Neural cell (in vitro differentiated cells): ENCODE data around the gene COX10. TPM values are rescaled to one million over a fixed set of nuclear protein-coding genes. Genes with fewer than 3 reads are reported as not detected.

ENCODE experiments used
- H2AFZ ChIP-seq: fragments of 200-600, 300-800 bp; sonication (generic), shearing (Covaris generic); 2 replicates; pipeline ENCODE4 v1.6.0; 2014; ENCODE audit warnings: low read depth, mild to moderate bottlenecking, antibody characterized with exemption, low read length, moderate library complexity
- H3F3A ChIP-seq: fragments of 200-600 bp; shearing (Covaris generic); 2 replicates; pipeline ENCODE4 v1.6.1; 2016; ENCODE audit warnings: mild to moderate bottlenecking, moderate library complexity, mixed read lengths, antibody characterized with exemption, low read length; ENCODE audit not compliant: insufficient read depth, poor library complexity, severe bottlenecking
- H3K27ac ChIP-seq: fragments of 200-600, 300-800 bp; sonication (generic), shearing (Covaris generic); 2 replicates; pipeline ENCODE4 v1.5.1; 2014; ENCODE audit warnings: mild to moderate bottlenecking, low read length, moderate library complexity
- H3K27me3 ChIP-seq: fragments of 300-800, 200-600 bp; sonication (generic), shearing (Covaris generic); 2 replicates; pipeline ENCODE4 v1.6.0; 2014; ENCODE audit warnings: mild to moderate bottlenecking, low read depth, low read length, moderate library complexity; ENCODE audit not compliant: insufficient read depth
- H3K36me3 ChIP-seq: fragments of 300-800, 200-600 bp; sonication (generic), shearing (Covaris generic); 2 replicates; pipeline ENCODE4 v1.5.1; 2014; ENCODE audit warnings: mild to moderate bottlenecking, antibody characterized with exemption, low read length, moderate library complexity; ENCODE audit not compliant: insufficient read depth
- H3K4me2 ChIP-seq: fragments of 300-800, 200-600 bp; sonication (generic), shearing (Covaris generic); 2 replicates; pipeline ENCODE4 v1.6.0; 2014; ENCODE audit warnings: mild to moderate bottlenecking, low read length
- H3K4me3 ChIP-seq: fragments of 300-800, 200-600 bp; sonication (generic), shearing (Covaris generic); 2 replicates; pipeline ENCODE4 v1.5.1; 2014; ENCODE audit warnings: mild to moderate bottlenecking, low read length, moderate library complexity
- H3K79me2 ChIP-seq: fragments of 200-600 bp; shearing (Covaris generic); replicated peaks from 2 replicates; pipeline ENCODE4 v1.6.0; 2014; ENCODE audit warnings: mild to moderate bottlenecking, low read length, moderate library complexity; ENCODE audit not compliant: insufficient read depth
- H3K9ac ChIP-seq: fragments of 300-800, 200-600 bp; sonication (generic), shearing (Covaris generic); 2 replicates; pipeline ENCODE4 v1.6.1; 2016; ENCODE audit warnings: mild to moderate bottlenecking, low read length, mixed read lengths
- H3K9me2 ChIP-seq: fragments of 200-600 bp; shearing (Covaris generic); 2 replicates; pipeline ENCODE4 v1.6.1; 2016; ENCODE audit warnings: mild to moderate bottlenecking, low read length, mixed read lengths; ENCODE audit not compliant: insufficient read depth
- H3K9me3 ChIP-seq: fragments of 200-600, 300-800 bp; sonication (generic), shearing (Covaris generic); 2 replicates; pipeline ENCODE4 v1.6.1; 2016; ENCODE audit warnings: mild to moderate bottlenecking, mixed run types, low read length, moderate library complexity, mixed read lengths
- H4K20me1 ChIP-seq: fragments of 200-600 bp; shearing (Covaris generic); 2 replicates; pipeline ENCODE4 v1.6.1; 2016; ENCODE audit warnings: mild to moderate bottlenecking, mixed run types; ENCODE audit not compliant: insufficient read depth
- EP300 ChIP-seq: fragments of 450-650 bp; conservative IDR thresholded peaks from 2 replicates; pipeline ENCODE4 v1.6.1; 2014; ENCODE audit warnings: antibody characterized with exemption, mild to moderate bottlenecking, moderate library complexity; ENCODE audit not compliant: poor library complexity, severe bottlenecking
- EZH2 ChIP-seq: fragments of 200-600, 300-800 bp; shearing (Covaris generic), sonication (generic); IDR thresholded peaks from 2 replicates; pipeline ENCODE4 v1.6.1; 2014; ENCODE audit warnings: antibody characterized with exemption, low read length, borderline replicate concordance, mild to moderate bottlenecking; ENCODE audit not compliant: insufficient read depth, poor library complexity, severe bottlenecking
- MXI1 ChIP-seq: fragments of 450-650 bp; conservative IDR thresholded peaks from 2 replicates; pipeline ENCODE4 v1.6.1; 2014; ENCODE audit warnings: antibody characterized with exemption, mild to moderate bottlenecking; ENCODE audit not compliant: poor library complexity, severe bottlenecking
- POLR2AphosphoS5 ChIP-seq: IDR thresholded peaks from 2 replicates; pipeline ENCODE4 v1.6.1; 2012
- RAD21 ChIP-seq: fragments of 450-650 bp; conservative IDR thresholded peaks from 2 replicates; pipeline ENCODE4 v1.6.1; 2014; ENCODE audit warnings: antibody characterized with exemption, mild to moderate bottlenecking, moderate library complexity
- SMC3 ChIP-seq: fragments of 450-650 bp; conservative IDR thresholded peaks from 2 replicates; pipeline ENCODE4 v1.6.1; 2014; ENCODE audit warnings: antibody characterized with exemption, mild to moderate bottlenecking, moderate library complexity; ENCODE audit not compliant: poor library complexity
- TAF1 ChIP-seq: IDR thresholded peaks from 2 replicates; pipeline ENCODE4 v1.6.1; 2012; ENCODE audit warnings: low read depth
- polyA plus RNA-seq: library from polyadenylated mRNA; depleted of rRNA; stranded (reverse); fragments of >200 nt; gene quantifications from 2 replicates; pipeline ENCODE4 v1.2.3, GENCODE V29; 2014
- TF ChIP-seq, protein P1 (sequence below): fragments of 450-650 bp; IDR thresholded peaks from 2 replicates; pipeline ENCODE4 v1.5.1; 2014; ENCODE audit warnings: antibody characterized with exemption, mild to moderate bottlenecking, moderate library complexity; ENCODE audit not compliant: poor library complexity, severe bottlenecking
- TF ChIP-seq, protein P2 (sequence below): IDR thresholded peaks from 2 replicates; pipeline ENCODE4 v1.6.1; 2012; ENCODE audit warnings: borderline replicate concordance

COX10 gene
- polyA plus RNA-seq, 1 donor from 2014 or later = 7.2 TPM

DNA sequence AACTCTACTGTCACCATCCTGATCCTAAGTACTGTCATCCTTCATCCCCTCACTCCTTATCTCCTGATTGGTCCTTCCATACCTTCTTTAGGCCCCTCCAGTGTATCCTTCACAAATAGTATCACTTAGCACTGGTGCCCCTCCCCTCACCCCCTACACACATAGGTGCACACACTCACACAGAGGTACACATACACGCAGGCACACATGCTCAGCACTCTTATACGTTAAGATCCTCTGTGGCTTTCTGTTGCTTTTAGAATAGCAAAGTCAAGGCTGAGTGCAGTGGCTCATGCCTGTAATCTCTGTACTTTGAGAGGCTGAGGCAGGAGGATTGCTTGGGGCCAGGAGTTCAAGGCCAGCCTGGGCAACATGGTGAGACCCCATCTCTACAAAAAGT lies 135.2 kb downstream of the COX10 start:
- Histone ChIP-seq H3K27ac (no peak overlapping the region), H3K9me2 (no peaks in the 10 kb centered on the region), H3K9ac (no peak overlapping the region), H2AFZ (no peak overlapping the region), H3K27me3 (no peaks in the 10 kb centered on the region), H3K9me3 (no peaks in the 10 kb centered on the region), H3K36me3 (no peaks in the 10 kb centered on the region), H3F3A (no peaks in the 10 kb centered on the region), H3K79me2 (no peaks in the 10 kb centered on the region), H3K4me3 (no peak overlapping the region), H4K20me1 (no peaks in the 10 kb centered on the region), H3K4me2 (no peak overlapping the region)
- TF ChIP-seq MXI1 = no peak
- no peak for TF ChIP-seq SMC3
- TF ChIP-seq POLR2AphosphoS5 = no peak
- TF ChIP-seq, protein P1, sequence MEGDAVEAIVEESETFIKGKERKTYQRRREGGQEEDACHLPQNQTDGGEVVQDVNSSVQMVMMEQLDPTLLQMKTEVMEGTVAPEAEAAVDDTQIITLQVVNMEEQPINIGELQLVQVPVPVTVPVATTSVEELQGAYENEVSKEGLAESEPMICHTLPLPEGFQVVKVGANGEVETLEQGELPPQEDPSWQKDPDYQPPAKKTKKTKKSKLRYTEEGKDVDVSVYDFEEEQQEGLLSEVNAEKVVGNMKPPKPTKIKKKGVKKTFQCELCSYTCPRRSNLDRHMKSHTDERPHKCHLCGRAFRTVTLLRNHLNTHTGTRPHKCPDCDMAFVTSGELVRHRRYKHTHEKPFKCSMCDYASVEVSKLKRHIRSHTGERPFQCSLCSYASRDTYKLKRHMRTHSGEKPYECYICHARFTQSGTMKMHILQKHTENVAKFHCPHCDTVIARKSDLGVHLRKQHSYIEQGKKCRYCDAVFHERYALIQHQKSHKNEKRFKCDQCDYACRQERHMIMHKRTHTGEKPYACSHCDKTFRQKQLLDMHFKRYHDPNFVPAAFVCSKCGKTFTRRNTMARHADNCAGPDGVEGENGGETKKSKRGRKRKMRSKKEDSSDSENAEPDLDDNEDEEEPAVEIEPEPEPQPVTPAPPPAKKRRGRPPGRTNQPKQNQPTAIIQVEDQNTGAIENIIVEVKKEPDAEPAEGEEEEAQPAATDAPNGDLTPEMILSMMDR = no peak
- TF ChIP-seq, protein P2, sequence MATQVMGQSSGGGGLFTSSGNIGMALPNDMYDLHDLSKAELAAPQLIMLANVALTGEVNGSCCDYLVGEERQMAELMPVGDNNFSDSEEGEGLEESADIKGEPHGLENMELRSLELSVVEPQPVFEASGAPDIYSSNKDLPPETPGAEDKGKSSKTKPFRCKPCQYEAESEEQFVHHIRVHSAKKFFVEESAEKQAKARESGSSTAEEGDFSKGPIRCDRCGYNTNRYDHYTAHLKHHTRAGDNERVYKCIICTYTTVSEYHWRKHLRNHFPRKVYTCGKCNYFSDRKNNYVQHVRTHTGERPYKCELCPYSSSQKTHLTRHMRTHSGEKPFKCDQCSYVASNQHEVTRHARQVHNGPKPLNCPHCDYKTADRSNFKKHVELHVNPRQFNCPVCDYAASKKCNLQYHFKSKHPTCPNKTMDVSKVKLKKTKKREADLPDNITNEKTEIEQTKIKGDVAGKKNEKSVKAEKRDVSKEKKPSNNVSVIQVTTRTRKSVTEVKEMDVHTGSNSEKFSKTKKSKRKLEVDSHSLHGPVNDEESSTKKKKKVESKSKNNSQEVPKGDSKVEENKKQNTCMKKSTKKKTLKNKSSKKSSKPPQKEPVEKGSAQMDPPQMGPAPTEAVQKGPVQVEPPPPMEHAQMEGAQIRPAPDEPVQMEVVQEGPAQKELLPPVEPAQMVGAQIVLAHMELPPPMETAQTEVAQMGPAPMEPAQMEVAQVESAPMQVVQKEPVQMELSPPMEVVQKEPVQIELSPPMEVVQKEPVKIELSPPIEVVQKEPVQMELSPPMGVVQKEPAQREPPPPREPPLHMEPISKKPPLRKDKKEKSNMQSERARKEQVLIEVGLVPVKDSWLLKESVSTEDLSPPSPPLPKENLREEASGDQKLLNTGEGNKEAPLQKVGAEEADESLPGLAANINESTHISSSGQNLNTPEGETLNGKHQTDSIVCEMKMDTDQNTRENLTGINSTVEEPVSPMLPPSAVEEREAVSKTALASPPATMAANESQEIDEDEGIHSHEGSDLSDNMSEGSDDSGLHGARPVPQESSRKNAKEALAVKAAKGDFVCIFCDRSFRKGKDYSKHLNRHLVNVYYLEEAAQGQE = no peak
- TF ChIP-seq TAF1 = no peak
- TF ChIP-seq EP300 = no peak
- TF ChIP-seq RAD21 = no peak
- no peak for TF ChIP-seq EZH2

DNA sequence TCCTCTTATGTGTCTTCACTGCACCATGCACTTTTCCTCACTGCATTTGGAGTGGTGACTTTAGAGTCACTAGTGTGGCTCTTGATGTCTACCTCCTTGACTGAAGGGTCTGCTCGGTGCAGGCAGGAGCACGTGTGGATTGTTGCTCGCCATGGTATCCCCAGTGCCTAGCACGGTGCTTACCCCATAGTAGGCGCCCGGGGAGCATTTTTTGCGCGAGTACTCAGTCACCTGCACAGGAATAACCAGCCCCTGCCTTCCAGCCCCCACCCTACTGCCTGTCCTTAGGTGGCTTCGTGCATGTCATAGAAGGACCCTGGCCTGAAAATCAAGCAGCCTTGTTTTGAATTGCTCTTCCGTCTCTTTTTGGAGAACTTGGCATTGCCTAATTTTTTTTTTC lies 136.1 kb downstream of the COX10 start:
- Histone ChIP-seq H3K9me3 (no peaks in the 10 kb centered on the region), H3K9ac (no peak overlapping the region), H3K4me2 (no peak overlapping the region), H3K79me2 (no peaks in the 10 kb centered on the region), H3F3A (no peaks in the 10 kb centered on the region), H3K4me3 (no peak overlapping the region), H3K36me3 (no peaks in the 10 kb centered on the region), H2AFZ (no peak overlapping the region), H3K27me3 (no peaks in the 10 kb centered on the region), H3K27ac (no peak overlapping the region), H4K20me1 (no peaks in the 10 kb centered on the region), H3K9me2 (no peaks in the 10 kb centered on the region)
- TF ChIP-seq MXI1 = no peak
- TF ChIP-seq TAF1 = no peak
- no peak for TF ChIP-seq RAD21
- no peak for TF ChIP-seq EP300
- TF ChIP-seq, protein P2 = no peak
- TF ChIP-seq SMC3 = no peak
- TF ChIP-seq EZH2 = no peak
- no peak for TF ChIP-seq POLR2AphosphoS5
- TF ChIP-seq, protein P1 = no peak
